HUES48 (cell line): Measurements from ENCODE around the gene PKIB.

Experiments used
- H3K27ac ChIP-seq: one replicate; pipeline ENCODE4 v1.7.0; 2013; ENCODE audit warnings: low read depth, low read length, inconsistent platforms
- H3K27me3 ChIP-seq: 2 replicates; pipeline ENCODE4 v1.6.1; 2013; ENCODE audit warnings: mild to moderate bottlenecking, low read length; ENCODE audit not compliant: control insufficient read depth, insufficient read depth
- H3K36me3 ChIP-seq: 2 replicates; pipeline ENCODE4 v1.6.1; 2013; ENCODE audit warnings: low read length; ENCODE audit not compliant: control insufficient read depth, insufficient read depth
- H3K4me1 ChIP-seq: 2 replicates; pipeline ENCODE4 v1.6.1; 2013; ENCODE audit warnings: mild to moderate bottlenecking, low read length; ENCODE audit not compliant: control insufficient read depth, insufficient read depth
- H3K4me3 ChIP-seq: 2 replicates; pipeline ENCODE4 v1.5.1; 2013; ENCODE audit warnings: mild to moderate bottlenecking, low read depth, low read length
- H3K9ac ChIP-seq: 2 replicates; pipeline ENCODE4 v1.6.1; 2013; ENCODE audit warnings: mild to moderate bottlenecking, low read depth, low read length, moderate library complexity
- H3K9me3 ChIP-seq: 2 replicates; pipeline ENCODE4 v1.6.1; 2013; ENCODE audit warnings: low read length; ENCODE audit not compliant: control insufficient read depth, insufficient read depth

The PKIB gene

GRCh38 chr6:122692175-122692598 is 82.0 kb downstream of the PKIB start:
- no peaks in the 10 kb centered on the region for H3K9me3 ChIP-seq
- peaks cover 47% of the 10 kb centered on the region for H3K4me1 ChIP-seq
- H3K27me3 ChIP-seq = no peaks in the 10 kb centered on the region
- H3K27ac ChIP-seq = peak overlapping the region; percentile 80
- H3K36me3 ChIP-seq = no peaks in the 10 kb centered on the region
- H3K4me3 ChIP-seq = no peak overlapping the region
- H3K9ac ChIP-seq = no peak overlapping the region

GRCh38 chr6:122692807-122693580 is 82.8 kb downstream of the PKIB start:
- no peak overlapping the region for H3K9ac ChIP-seq
- H3K4me3 ChIP-seq = peak overlapping the region; percentile 16; the same call in 1 of the 2 replicates
- H3K4me1 ChIP-seq = peaks cover 47% of the 10 kb centered on the region
- peak overlapping the region; percentile 80 for H3K27ac ChIP-seq
- no peaks in the 10 kb centered on the region for H3K9me3 ChIP-seq
- no peaks in the 10 kb centered on the region for H3K27me3 ChIP-seq
- H3K36me3 ChIP-seq = no peaks in the 10 kb centered on the region

- peaks cover 47% of the 10 kb centered on the region for H3K4me1 ChIP-seq
- no peak overlapping the region for H3K9ac ChIP-seq
- no peak overlapping the region for H3K4me3 ChIP-seq
- peak overlapping the region; percentile 80 for H3K27ac ChIP-seq
- H3K27me3 ChIP-seq = no peaks in the 10 kb centered on the region
- no peaks in the 10 kb centered on the region for H3K36me3 ChIP-seq
- H3K9me3 ChIP-seq = no peaks in the 10 kb centered on the region
Measured at GRCh38 chr6:122694075-122694474, 83.9 kb downstream of the PKIB start.

- no peak overlapping the region for H3K9ac ChIP-seq
- H3K9me3 ChIP-seq = no peaks in the 10 kb centered on the region
- H3K27me3 ChIP-seq = no peaks in the 10 kb centered on the region
- no peaks in the 10 kb centered on the region for H3K36me3 ChIP-seq
- H3K27ac ChIP-seq = no peak overlapping the region
- H3K4me1 ChIP-seq = peaks cover 47% of the 10 kb centered on the region
- H3K4me3 ChIP-seq = no peak overlapping the region
Measured at GRCh38 chr6:122694602-122695001, 84.4 kb downstream of the PKIB start.

- no peaks in the 10 kb centered on the region for H3K36me3 ChIP-seq
- H3K9ac ChIP-seq = no peak overlapping the region
- peaks cover 47% of the 10 kb centered on the region for H3K4me1 ChIP-seq
- no peak overlapping the region for H3K4me3 ChIP-seq
- H3K27ac ChIP-seq = no peak overlapping the region
- no peaks in the 10 kb centered on the region for H3K27me3 ChIP-seq
- no peaks in the 10 kb centered on the region for H3K9me3 ChIP-seq
Measured at GRCh38 chr6:122695188-122695587, 85.0 kb downstream of the PKIB start.

- H3K27ac ChIP-seq = peak overlapping the region; percentile 41
- no peak overlapping the region for H3K4me3 ChIP-seq
Measured at GRCh38 chr6:122696079-122696478, 85.9 kb downstream of the PKIB start.

GRCh38 chr6:122696853-122697252 is 86.6 kb downstream of the PKIB start:
- Histone ChIP-seq H3K9me3 (no peaks in the 10 kb centered on the region), H3K36me3 (no peaks in the 10 kb centered on the region), H3K4me1 (peaks cover 43% of the 10 kb centered on the region), H3K27ac (peak overlapping the region; percentile 36), H3K27me3 (no peaks in the 10 kb centered on the region), H3K9ac (no peak overlapping the region), H3K4me3 (no peak overlapping the region)

More at GRCh38 chr6:122696079-122696478, 85.9 kb downstream of the PKIB start:
- H3K9ac ChIP-seq = no peak overlapping the region
- H3K9me3 ChIP-seq = no peaks in the 10 kb centered on the region
- H3K4me1 ChIP-seq = peaks cover 47% of the 10 kb centered on the region
- no peaks in the 10 kb centered on the region for H3K27me3 ChIP-seq
- H3K36me3 ChIP-seq = no peaks in the 10 kb centered on the region

- no peaks in the 10 kb centered on the region for H3K36me3 ChIP-seq
- H3K4me1 ChIP-seq = peaks cover 37% of the 10 kb centered on the region
- no peak overlapping the region for H3K9ac ChIP-seq
- no peaks in the 10 kb centered on the region for H3K27me3 ChIP-seq
- H3K27ac ChIP-seq = no peak overlapping the region
- H3K4me3 ChIP-seq = no peak overlapping the region
- H3K9me3 ChIP-seq = no peaks in the 10 kb centered on the region
Measured at GRCh38 chr6:122697458-122697857, 87.3 kb downstream of the PKIB start.

- H3K9ac ChIP-seq = no peak overlapping the region
- H3K9me3 ChIP-seq = no peaks in the 10 kb centered on the region
- H3K27me3 ChIP-seq = no peaks in the 10 kb centered on the region
- H3K4me1 ChIP-seq = 0 out of 2 replicates have a peak, but pooled peaks cover 2% of the 10 kb centered on the region
- no peak overlapping the region for H3K4me3 ChIP-seq
- no peak overlapping the region for H3K27ac ChIP-seq
- no peaks in the 10 kb centered on the region for H3K36me3 ChIP-seq
Measured at GRCh38 chr6:122701666-122702065, 91.5 kb downstream of the PKIB start.

GRCh38 chr6:122702841-122703240 is 92.6 kb downstream of the PKIB start:
- peaks cover 2% of the 10 kb centered on the region; the same call in 1 of the 2 replicates for H3K4me1 ChIP-seq
- H3K36me3 ChIP-seq = no peaks in the 10 kb centered on the region
- H3K9me3 ChIP-seq = no peaks in the 10 kb centered on the region
- no peak overlapping the region for H3K4me3 ChIP-seq
- no peaks in the 10 kb centered on the region for H3K27me3 ChIP-seq
- H3K9ac ChIP-seq = no peak overlapping the region
- no peak overlapping the region for H3K27ac ChIP-seq

GRCh38 chr6:122704066-122704465 is 93.9 kb downstream of the PKIB start:
- Histone ChIP-seq H3K4me1 (peaks cover 5% of the 10 kb centered on the region; the same call in 1 of the 2 replicates), H3K9me3 (no peaks in the 10 kb centered on the region), H3K27ac (no peak overlapping the region), H3K36me3 (no peaks in the 10 kb centered on the region), H3K27me3 (no peaks in the 10 kb centered on the region), H3K9ac (no peak overlapping the region), H3K4me3 (no peak overlapping the region)
